ENCODE results near the gene HIC1.

HIC1 gene

GRCh38 chr17:2071455-2072281, 16.8 kb downstream of the HIC1 start:
- in situ Hi-C loops (cut with MboI; ENCODE audit: low sequenced_read_pairs), result no loop called here

DNA sequence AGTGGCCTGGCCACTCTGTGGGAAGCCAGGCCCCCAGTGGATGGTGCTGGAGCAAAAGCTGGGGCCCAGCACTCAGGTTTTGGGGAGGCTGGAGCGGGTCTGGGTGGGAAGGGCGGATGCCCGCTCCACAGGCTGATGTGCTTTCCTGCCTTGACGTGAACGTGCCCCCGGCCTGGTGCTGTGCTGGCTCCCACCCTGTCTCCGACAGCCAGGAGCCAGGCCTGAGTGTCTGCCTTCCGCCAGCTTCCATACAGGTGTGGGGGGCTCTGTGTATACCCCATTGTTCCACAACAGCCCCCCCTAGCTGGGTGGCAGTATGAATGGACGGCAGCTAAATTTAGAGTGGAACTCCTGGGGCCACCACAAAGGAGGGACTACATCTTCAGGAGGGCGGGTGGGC, 20.0 kb downstream of the HIC1 start:
- in situ Hi-C loops (cut with MboI; ENCODE audit: low sequenced_read_pairs), result no loop called here

DNA sequence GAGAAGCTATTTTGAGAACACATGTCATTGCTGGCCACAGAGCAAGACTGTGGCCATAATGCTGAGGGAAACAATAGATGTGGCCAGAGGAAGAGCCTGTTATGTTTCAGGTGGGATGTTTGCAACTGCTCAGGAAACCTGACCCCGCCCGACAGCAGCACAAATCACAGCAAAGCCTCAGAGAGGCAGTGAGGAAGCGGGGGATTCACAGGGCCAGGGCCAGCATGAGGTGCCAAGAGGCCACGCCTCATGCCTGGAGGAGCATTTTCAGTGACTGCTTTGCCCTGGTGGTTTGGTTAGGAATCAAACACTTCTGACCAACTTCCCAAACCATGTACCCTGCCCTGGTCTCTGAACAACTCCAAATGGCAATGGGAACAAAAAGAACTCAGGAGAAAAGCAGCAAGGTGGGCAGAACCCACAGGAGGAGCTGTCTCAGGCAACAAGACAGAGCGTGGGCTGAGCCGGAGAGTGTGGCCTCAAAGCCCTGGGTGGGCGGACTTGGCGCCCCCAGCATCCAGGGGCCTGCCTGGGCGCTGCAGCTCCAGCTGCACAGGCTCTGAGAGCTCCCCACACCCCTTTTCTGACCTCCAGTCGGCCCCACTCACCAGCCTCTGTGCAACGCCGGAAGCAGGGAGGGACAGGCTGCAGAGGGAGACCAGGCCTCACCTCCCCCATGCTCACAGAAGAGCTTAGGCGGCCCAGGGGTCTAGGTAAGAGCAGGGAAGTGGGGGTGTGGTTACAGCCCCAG, 20.6 kb downstream of the HIC1 start:
- in situ Hi-C loops (cut with MboI; ENCODE audit: low sequenced_read_pairs), result no loop called here

DNA sequence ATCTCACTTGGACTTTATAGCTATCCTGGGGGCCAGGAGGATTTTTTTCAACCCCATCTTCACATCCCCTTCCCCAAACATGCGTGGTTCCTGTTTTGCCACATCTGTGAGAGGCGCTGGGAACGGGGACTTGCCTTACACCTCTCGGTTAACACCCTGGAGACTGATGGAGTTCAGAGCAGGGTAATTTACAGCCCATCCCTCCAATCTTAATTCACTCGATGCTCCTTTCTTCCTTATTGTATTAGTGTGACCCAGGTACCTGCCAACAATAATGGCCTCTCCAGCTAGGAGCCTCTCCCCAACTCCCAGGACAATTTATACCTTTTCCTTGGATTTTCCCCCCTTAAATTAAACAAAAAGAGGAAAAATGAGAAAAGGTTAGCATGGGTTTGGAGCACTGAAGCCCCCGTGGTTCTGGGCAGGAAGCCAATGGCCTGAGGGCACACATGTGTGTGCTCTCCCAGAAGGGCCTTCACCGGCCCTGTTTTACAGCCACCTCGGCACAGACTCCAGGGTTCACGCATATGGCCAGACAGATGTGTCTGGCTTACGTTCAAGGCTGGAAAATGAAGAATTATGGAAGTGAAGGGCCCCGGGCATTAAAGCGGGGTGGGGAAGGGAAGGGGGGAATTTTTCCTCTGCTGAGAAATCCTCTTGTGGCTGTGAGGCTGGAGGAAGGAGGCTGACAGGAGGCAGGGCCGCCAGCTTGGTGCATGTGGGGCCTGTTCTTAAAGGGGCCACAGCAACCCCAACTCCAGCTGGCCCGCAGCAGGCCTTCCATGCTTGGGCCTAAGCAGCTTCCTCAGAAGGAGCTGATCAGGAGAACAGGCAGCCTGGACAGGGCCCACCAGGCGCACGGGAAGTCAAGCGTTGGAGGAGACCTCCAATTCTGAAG, 21.4 kb downstream of the HIC1 start:
- in situ Hi-C loops (cut with MboI; ENCODE audit: low sequenced_read_pairs), result no loop called here

DNA sequence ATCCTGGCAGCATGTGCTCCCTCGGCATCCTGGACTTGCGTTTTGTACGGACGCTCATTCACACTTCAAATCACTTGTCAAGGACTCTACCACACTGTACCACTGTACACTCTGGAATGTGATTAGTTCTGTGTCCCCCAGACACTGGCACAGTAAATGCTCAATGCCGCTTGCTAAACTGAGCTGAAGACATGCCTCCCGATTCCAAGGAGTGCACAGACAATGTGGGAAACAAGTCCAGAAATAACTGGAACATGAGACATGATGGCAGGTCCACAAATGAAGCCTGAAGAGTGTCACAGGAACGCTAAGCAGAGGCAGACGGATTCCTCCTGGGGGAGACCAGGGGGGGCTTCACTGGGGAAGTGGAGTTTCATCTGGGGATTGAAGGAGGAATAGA, 22.1 kb downstream of the HIC1 start:
- in situ Hi-C loops (cut with MboI; ENCODE audit: low sequenced_read_pairs), result no loop called here

GRCh38 chr17:2081564-2081963, 26.7 kb downstream of the HIC1 start:
- in situ Hi-C loops (cut with MboI; ENCODE audit: low sequenced_read_pairs), result no loop called here

DNA sequence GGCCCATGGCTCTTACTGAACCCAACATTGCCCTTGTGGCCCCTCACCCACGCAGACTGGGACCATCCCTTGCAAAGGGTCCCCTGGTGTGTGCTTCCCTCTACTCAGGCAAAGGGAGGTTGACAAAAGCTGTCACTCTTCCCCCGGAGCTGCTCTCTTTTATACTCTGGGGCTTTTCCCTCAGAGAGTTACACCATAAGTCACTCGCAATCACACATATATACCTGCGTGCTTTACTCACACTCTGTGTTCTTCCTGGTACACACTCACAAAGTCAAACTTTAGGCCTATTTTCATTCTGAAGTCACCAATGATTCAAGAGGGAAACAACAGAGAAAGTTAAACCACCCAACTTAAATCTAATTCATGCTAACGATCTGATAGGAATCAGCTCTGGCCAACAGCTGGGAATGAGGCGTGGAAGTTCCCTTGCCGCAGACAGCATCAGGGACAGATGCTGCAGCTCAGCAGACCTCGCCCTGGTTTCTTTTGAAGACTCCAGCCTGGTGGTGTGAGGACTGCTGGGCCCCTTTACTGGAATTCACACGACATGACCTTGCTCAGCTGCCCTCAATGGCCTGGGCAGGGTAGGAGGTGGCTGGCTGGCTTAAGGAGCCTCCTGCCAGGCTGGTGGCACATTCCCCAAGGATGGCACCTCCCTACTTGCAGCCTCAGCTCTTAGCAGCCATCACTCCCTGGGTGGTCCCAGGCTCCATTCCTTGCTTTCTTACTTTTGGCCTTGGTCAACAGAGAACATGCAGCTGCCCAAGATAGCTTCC, 27.3 kb downstream of the HIC1 start:
- in situ Hi-C loops (cut with MboI; ENCODE audit: low sequenced_read_pairs), result no loop called here

- in situ Hi-C loops (cut with MboI; ENCODE audit: low sequenced_read_pairs), result no loop called here
These were observed 28.7 kb downstream of the HIC1 start for GRCh38 chr17:2083613-2084035.

GRCh38 chr17:2084036-2084765, 29.3 kb downstream of the HIC1 start:
- in situ Hi-C loops (cut with MboI; ENCODE audit: low sequenced_read_pairs), result no loop called here

DNA sequence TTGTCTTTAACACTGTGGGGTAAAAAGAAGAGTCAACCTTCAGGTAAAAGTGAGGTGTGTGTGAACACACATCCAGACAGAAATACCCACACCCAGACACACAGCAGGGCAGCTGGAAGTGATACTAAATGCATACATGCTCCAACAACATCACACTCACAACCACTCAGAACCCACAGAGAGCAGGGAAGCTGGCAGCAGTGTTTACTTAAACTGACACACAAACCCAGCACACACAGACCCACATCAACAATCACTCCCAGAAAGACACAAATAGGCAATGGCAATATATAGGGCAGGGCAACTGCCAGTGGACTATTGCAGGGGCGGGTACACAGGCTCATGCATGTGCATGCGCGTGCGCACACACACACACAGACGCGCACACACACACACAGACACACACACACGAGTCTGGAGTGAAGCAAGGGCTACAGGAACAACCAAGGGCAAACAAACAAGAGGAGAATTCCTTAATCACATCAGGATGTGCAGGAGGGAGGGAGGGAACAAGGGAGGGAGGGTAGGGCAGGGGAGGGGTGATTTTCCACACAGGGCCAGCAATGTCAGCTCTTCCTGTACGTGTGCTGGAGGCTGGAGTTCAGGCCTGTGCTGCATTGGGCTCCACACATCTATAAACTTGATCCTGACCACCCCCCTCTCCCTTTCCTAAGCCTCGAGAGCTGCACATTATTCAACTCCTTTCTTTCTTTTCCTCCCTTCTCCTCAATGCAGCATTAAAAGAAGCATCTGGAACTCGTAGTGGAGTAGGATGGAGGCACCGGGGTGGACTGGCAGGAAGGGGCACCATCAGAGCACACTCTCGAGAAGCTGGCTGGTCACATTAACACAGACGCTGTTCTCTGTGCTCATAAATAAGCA, 30.1 kb downstream of the HIC1 start:
- in situ Hi-C loops (cut with MboI; ENCODE audit: low sequenced_read_pairs), result no loop called here

GRCh38 chr17:2085648-2085949, 30.7 kb downstream of the HIC1 start:
- in situ Hi-C loops (cut with MboI; ENCODE audit: low sequenced_read_pairs), result no loop called here

GRCh38 chr17:2086306-2086705, 31.4 kb downstream of the HIC1 start:
- in situ Hi-C loops (cut with MboI; ENCODE audit: low sequenced_read_pairs), result no loop called here

- in situ Hi-C loops (cut with MboI; ENCODE audit: low sequenced_read_pairs), result no loop called here
These were observed 32.8 kb downstream of the HIC1 start for GRCh38 chr17:2087597-2088211.

GRCh38 chr17:2089021-2089422, 34.1 kb downstream of the HIC1 start:
- in situ Hi-C loops (cut with MboI; ENCODE audit: low sequenced_read_pairs), result no loop called here

GRCh38 chr17:2090210-2090641, 35.3 kb downstream of the HIC1 start:
- in situ Hi-C loops (cut with MboI; ENCODE audit: low sequenced_read_pairs), result loop anchor here (10.0 kb wide), 1 partner anchor 155 kb away; no protein-coding TSS in a partner anchor

DNA sequence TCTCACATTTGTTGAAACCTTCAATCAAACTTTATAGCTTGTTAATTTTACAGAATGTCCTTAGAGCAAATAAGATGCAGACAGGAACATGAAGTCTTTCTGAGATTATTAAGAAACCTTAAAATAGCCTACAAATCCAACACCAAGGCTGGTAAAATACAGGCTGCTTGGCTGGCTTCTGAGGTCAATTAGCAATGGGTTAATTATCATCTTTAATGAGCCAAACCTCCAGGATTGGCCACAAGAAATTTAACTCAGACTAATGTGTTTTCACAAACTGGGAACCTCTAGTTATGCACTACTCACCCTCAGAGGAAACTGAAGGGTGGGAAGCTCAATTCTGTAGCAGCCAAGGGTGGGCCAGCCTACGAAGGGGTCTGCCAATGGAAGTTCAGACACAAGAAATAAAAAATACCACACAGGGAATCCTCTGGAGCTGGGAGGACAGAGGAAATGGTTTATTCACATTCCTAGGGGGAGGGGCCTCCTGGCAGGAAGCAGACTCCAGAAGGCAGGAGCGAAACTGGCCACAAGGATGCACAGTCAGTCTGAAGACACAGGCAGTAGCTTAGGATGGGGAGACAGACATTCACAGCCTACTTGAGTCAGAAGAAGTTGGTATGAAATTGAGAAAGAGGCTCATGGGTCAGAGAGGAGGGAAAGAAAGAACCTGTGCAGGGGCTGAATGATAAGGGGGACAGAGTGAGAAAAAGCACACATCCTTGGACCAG, 36.1 kb downstream of the HIC1 start:
- in situ Hi-C loops (cut with MboI; ENCODE audit: low sequenced_read_pairs), result loop anchor here (10.0 kb wide), 1 partner anchor 154 kb away; no protein-coding TSS in a partner anchor

- in situ Hi-C loops (cut with MboI; ENCODE audit: low sequenced_read_pairs), result loop anchor here (10.0 kb wide), 1 partner anchor 153 kb away; no protein-coding TSS in a partner anchor
These were observed 37.4 kb downstream of the HIC1 start for GRCh38 chr17:2092253-2092652.

- in situ Hi-C loops (cut with MboI; ENCODE audit: low sequenced_read_pairs), result loop anchor here (10.0 kb wide), 1 partner anchor 151 kb away; no protein-coding TSS in a partner anchor
These were observed 38.4 kb downstream of the HIC1 start for GRCh38 chr17:2093349-2093748.
